ENCODE measurements around the gene CTXND1.

The CTXND1 gene

DNA sequence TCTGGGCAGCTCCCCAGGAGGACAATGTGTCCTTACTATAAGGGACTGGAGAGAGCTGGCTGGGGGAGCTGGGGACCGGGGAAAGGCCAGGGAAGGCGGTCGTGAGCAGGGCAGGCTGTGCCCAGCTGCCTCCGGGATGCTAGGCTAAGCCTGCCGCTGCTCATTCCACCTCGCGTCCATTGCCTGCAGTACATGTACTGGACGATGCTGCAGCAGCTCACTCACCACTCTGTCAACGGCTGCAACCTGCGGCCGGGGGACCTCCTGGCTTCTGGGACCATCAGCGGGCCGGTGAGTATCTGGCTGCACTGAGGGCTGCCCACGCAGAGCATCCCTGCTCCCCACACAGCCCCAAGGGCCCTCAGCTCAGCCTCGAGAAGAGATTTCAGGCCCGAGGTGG, 72.1 kb downstream of the CTXND1 start:
- H3K27ac ChIP-seq (replicated peaks): no peak overlapping the region
- H3K27me3 ChIP-seq (ENCODE audit: insufficient read depth, poor library complexity, severe bottlenecking): no peaks in the 10 kb centered on the region
- no peak for DNase-seq (ENCODE audit: low read depth in 1 of 2, low spot score in 1 of 2)
- no peak for TF ChIP-seq POLR2AphosphoS5 (IDR thresholded peaks at IDR 0.05; ENCODE audit: low read depth)
- no peak for TF ChIP-seq GABPA (IDR thresholded peaks at IDR 0.05; ENCODE audit: low read depth)
- TF ChIP-seq SPI1 (IDR thresholded peaks at IDR 0.05; ENCODE audit: borderline replicate concordance, low read depth): no peak
- TF ChIP-seq, protein P1, sequence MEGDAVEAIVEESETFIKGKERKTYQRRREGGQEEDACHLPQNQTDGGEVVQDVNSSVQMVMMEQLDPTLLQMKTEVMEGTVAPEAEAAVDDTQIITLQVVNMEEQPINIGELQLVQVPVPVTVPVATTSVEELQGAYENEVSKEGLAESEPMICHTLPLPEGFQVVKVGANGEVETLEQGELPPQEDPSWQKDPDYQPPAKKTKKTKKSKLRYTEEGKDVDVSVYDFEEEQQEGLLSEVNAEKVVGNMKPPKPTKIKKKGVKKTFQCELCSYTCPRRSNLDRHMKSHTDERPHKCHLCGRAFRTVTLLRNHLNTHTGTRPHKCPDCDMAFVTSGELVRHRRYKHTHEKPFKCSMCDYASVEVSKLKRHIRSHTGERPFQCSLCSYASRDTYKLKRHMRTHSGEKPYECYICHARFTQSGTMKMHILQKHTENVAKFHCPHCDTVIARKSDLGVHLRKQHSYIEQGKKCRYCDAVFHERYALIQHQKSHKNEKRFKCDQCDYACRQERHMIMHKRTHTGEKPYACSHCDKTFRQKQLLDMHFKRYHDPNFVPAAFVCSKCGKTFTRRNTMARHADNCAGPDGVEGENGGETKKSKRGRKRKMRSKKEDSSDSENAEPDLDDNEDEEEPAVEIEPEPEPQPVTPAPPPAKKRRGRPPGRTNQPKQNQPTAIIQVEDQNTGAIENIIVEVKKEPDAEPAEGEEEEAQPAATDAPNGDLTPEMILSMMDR (IDR thresholded peaks at IDR 0.05; ENCODE audit: insufficient read depth, low read length): no peak
- TF ChIP-seq, protein P2, sequence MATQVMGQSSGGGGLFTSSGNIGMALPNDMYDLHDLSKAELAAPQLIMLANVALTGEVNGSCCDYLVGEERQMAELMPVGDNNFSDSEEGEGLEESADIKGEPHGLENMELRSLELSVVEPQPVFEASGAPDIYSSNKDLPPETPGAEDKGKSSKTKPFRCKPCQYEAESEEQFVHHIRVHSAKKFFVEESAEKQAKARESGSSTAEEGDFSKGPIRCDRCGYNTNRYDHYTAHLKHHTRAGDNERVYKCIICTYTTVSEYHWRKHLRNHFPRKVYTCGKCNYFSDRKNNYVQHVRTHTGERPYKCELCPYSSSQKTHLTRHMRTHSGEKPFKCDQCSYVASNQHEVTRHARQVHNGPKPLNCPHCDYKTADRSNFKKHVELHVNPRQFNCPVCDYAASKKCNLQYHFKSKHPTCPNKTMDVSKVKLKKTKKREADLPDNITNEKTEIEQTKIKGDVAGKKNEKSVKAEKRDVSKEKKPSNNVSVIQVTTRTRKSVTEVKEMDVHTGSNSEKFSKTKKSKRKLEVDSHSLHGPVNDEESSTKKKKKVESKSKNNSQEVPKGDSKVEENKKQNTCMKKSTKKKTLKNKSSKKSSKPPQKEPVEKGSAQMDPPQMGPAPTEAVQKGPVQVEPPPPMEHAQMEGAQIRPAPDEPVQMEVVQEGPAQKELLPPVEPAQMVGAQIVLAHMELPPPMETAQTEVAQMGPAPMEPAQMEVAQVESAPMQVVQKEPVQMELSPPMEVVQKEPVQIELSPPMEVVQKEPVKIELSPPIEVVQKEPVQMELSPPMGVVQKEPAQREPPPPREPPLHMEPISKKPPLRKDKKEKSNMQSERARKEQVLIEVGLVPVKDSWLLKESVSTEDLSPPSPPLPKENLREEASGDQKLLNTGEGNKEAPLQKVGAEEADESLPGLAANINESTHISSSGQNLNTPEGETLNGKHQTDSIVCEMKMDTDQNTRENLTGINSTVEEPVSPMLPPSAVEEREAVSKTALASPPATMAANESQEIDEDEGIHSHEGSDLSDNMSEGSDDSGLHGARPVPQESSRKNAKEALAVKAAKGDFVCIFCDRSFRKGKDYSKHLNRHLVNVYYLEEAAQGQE (IDR thresholded peaks at IDR 0.05; ENCODE audit: insufficient replicate concordance, low read depth): no peak
- no peak overlapping the region for H3K4me3 ChIP-seq (replicated peaks; ENCODE audit: insufficient read depth, low read length)

DNA sequence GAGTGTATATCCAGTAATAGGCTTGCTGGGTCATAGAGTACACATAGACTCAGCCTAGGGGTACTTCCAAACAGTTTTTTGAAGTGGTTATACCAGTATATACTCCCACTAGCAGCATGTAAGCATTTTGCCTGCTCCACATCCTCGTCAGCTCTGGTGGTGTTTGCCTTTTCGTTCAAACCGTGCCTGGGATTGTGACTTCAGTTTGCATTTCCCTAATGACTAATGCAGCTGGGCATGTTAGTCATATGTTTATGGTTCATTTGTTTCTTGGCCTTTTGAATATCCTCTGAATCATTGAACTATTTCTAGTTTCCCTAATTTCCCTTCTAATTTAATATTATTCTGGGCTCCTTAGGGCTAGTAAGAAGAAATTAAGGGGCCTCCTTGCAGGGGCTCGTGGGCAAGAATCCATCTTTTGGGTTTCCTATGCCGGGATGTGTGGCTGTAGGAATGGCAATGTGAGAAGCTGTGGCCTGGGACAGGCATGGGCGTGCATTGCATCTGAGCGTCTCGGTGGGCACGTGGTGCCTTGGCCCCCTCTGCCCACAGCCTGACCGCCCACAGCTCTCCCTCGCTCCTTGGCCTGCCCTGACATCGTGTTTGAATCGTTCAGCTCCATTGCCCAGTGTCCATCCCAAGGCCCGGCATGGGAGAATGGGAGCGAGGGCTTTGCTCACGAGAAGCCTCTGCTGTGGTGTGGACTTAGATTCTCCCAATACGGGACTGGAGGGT, 72.8 kb downstream of the CTXND1 start:
- no peak for DNase-seq (ENCODE audit: low read depth in 1 of 2, low spot score in 1 of 2)
- Histone ChIP-seq H3K4me3 (replicated peaks; ENCODE audit: insufficient read depth, low read length) (no peak overlapping the region), H3K27ac (replicated peaks) (no peak overlapping the region), H3K27me3 (ENCODE audit: insufficient read depth, poor library complexity, severe bottlenecking) (no peaks in the 10 kb centered on the region)
- TF ChIP-seq POLR2AphosphoS5 (IDR thresholded peaks at IDR 0.05; ENCODE audit: low read depth) (no peak), GABPA (IDR thresholded peaks at IDR 0.05; ENCODE audit: low read depth) (no peak), SPI1 (IDR thresholded peaks at IDR 0.05; ENCODE audit: borderline replicate concordance, low read depth) (no peak)
- TF ChIP-seq, protein P1 (IDR thresholded peaks at IDR 0.05; ENCODE audit: insufficient read depth, low read length): no peak
- TF ChIP-seq, protein P2 (IDR thresholded peaks at IDR 0.05; ENCODE audit: insufficient replicate concordance, low read depth): no peak

DNA sequence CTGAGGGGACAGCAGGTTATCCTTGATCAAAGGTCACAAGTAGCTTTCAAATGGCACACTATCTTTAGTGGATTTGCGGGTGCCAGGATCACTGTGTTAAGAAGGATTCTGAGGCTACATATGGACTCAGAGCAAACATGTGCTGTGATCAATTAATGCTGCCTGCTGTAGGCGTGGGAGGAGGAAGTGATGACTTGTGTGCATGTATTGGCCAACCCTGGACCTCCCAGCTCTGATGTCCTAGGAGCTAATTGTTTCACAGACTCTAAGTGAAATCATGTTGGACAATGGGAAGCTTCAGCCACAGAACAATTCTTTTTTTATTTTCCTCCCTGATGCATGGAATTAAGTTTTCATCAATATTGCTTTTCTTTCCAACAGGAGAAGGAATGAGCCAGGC, 74.9 kb downstream of the CTXND1 start:
- Histone ChIP-seq H3K27ac (replicated peaks) (no peak overlapping the region), H3K4me3 (replicated peaks; ENCODE audit: insufficient read depth, low read length) (no peak overlapping the region), H3K27me3 (ENCODE audit: insufficient read depth, poor library complexity, severe bottlenecking) (no peaks in the 10 kb centered on the region)
- TF ChIP-seq GABPA (IDR thresholded peaks at IDR 0.05; ENCODE audit: low read depth): no peak
- TF ChIP-seq, protein P1 (IDR thresholded peaks at IDR 0.05; ENCODE audit: insufficient read depth, low read length): no peak
- TF ChIP-seq SPI1 (IDR thresholded peaks at IDR 0.05; ENCODE audit: borderline replicate concordance, low read depth): no peak
- TF ChIP-seq, protein P2 (IDR thresholded peaks at IDR 0.05; ENCODE audit: insufficient replicate concordance, low read depth): no peak
- TF ChIP-seq POLR2AphosphoS5 (IDR thresholded peaks at IDR 0.05; ENCODE audit: low read depth): no peak
- DNase-seq (ENCODE audit: low read depth in 1 of 2, low spot score in 1 of 2): no peak

Measured in HL-60 (cell line).